K562 (cell line): ENCODE results near the gene CASKIN1. TPM values are rescaled to one million over a fixed set of nuclear protein-coding genes. Genes with fewer than 3 reads are reported as not detected.

Experiments
- ATF7 ChIP-seq: fragments of 450-650 bp; IDR thresholded peaks from 2 replicates; pipeline ENCODE4 v1.7.1; 2014; ENCODE audit warnings: mild to moderate bottlenecking, moderate library complexity
- C11orf30 ChIP-seq: fragments of 450-650 bp; IDR thresholded peaks from 2 replicates; pipeline ENCODE4 v1.6.1; 2016; ENCODE audit warnings: low read depth, mild to moderate bottlenecking
- FOXK1 ChIP-seq: sonication (generic); formaldehyde crosslinking; IDR thresholded peaks from 2 replicates; pipeline ENCODE4 v1.8.0; 2022; ENCODE audit warnings: missing genetic modification reagents, mild to moderate bottlenecking, borderline replicate concordance
- JUN ChIP-seq, 2 experiments: sonication (generic) in 1 of 2; formaldehyde crosslinking in 1 of 2; IDR thresholded peaks; 2 replicates each; pipeline versions ENCODE4 v1.6.1 to v1.8.0; 2012 to 2022; ENCODE audit warnings: borderline replicate concordance in 2 of 2, mild to moderate bottlenecking in 2 of 2, improper control_type of control experiment in 1 of 2, low read depth in 1 of 2, low read length in 1 of 2, missing genetic modification reagents in 1 of 2
- MAFK ChIP-seq: IDR thresholded peaks from 2 replicates; pipeline ENCODE4 v1.6.1; 2011; ENCODE audit warnings: low read length, improper control_type of control experiment
- MYC ChIP-seq, 2 experiments: fragments of 250-450 bp in 1 of 2; sonication (Bioruptor Pico) in 1 of 2; IDR thresholded peaks; 2 replicates each; pipeline versions ENCODE4 v1.5.1 to v1.6.1; 2012 to 2021; ENCODE audit warnings: low read depth in 2 of 2, borderline replicate concordance in 1 of 2, improper control_type of control experiment in 1 of 2, low read length in 1 of 2, mild to moderate bottlenecking in 1 of 2, moderate library complexity in 1 of 2
- NONO ChIP-seq, 2 experiments: fragments of 200-400 bp in 1 of 2; fragments of 450-650 bp in 1 of 2; formaldehyde crosslinking in 1 of 2; IDR thresholded peaks; 2 replicates each; pipeline ENCODE4 v1.6.1; 2017; ENCODE audit warnings: low read depth in 2 of 2, mild to moderate bottlenecking in 2 of 2, moderate library complexity in 2 of 2, low read length in 1 of 2
- NR2C2 ChIP-seq, 2 experiments: fragments of 200-800 bp in 1 of 2; sonication (Bioruptor generic) in 1 of 2; sonication (generic) in 1 of 2; formaldehyde crosslinking in 1 of 2; IDR thresholded peaks; 2 replicates each; pipeline versions ENCODE4 v1.6.1 to v1.8.0; 2016 to 2022; ENCODE audit warnings: mild to moderate bottlenecking in 1 of 2, missing compliant biosample characterization in 1 of 2, missing genetic modification characterization in 1 of 2, missing genetic modification reagents in 1 of 2
- NR4A1 ChIP-seq, 2 experiments: fragments of 250-450 bp in 1 of 2; fragments of 450-650 bp in 1 of 2; sonication (Bioruptor Pico) in 1 of 2; IDR thresholded peaks; 2 replicates each; pipeline versions ENCODE4 v1.4.0 to v1.6.1; 2016 to 2020; ENCODE audit warnings: mild to moderate bottlenecking in 2 of 2, missing compliant biosample characterization in 1 of 2, missing genetic modification characterization in 1 of 2, moderate library complexity in 1 of 2
- SUPT5H ChIP-seq: fragments of 450-650 bp; IDR thresholded peaks from 2 replicates; pipeline ENCODE4 v1.6.1; 2016
- TEAD2 ChIP-seq: fragments of 450-650 bp; IDR thresholded peaks from 2 replicates; pipeline ENCODE4 v1.6.1; 2016; ENCODE audit warnings: missing genetic modification characterization, control low read depth, missing compliant biosample characterization
- polyA plus RNA-seq, 8 experiments: library from polyadenylated mRNA; depleted of rRNA in 4 of 8; stranded (reverse) in 5 of 8; unstranded in 3 of 8; fragments of >200 nt; fragmentation: Nextera tagmentation in 2 of 8; fragmentation: Illumina TruSeq in 1 of 8; extraction: Ambion mirVana in 2 of 8; extraction: Trizol in 1 of 8; gene quantifications; 2 replicates each; pipeline versions ENCODE4 v1.2.1 to v1.2.3, GENCODE V29; 2011 to 2014; ENCODE audit warnings: inconsistent platforms in 1 of 8, missing spikeins in 1 of 8
- total RNA-seq, 7 experiments: library from RNA; depleted of rRNA in 6 of 7; stranded (reverse); fragments of >200 nt in 6 of 7; fragmentation: Illumina TruSeq in 2 of 7; extraction: Trizol in 2 of 7; gene quantifications; 2 replicates each; pipeline versions ENCODE4 v1.2.1 to v1.2.3, GENCODE V29; 2011 to 2021; ENCODE audit warnings: low replicate concordance in 1 of 7
- TF ChIP-seq, protein P1 (sequence below): fragments of 450-650 bp; IDR thresholded peaks from 2 replicates; pipeline ENCODE4 v1.6.1; 2018; ENCODE audit not compliant: partially characterized antibody
- TF ChIP-seq, protein P2 (sequence below): sonication (generic); formaldehyde crosslinking; IDR thresholded peaks from 2 replicates; pipeline ENCODE4 v1.8.0; 2022; ENCODE audit warnings: mild to moderate bottlenecking, missing genetic modification reagents
- TF ChIP-seq, protein P3 (sequence below): fragments of 450-650 bp; IDR thresholded peaks from 2 replicates; pipeline ENCODE4 v1.6.1; 2017; ENCODE audit warnings: antibody characterized with exemption
- TF ChIP-seq, protein P4 (sequence below): fragments of 450-650 bp; formaldehyde crosslinking; IDR thresholded peaks from 2 replicates; pipeline ENCODE4 v1.4.0; 2022; ENCODE audit warnings: missing genetic modification characterization

CASKIN1 gene
- total and polyA plus RNA-seq, 9 of the 15 experiments (the other 6 are each of a cell fraction or from before 2014, with no cell fraction given), result 0.15 to 4.5 (median 1.5) TPM; not detected in 2

DNA sequence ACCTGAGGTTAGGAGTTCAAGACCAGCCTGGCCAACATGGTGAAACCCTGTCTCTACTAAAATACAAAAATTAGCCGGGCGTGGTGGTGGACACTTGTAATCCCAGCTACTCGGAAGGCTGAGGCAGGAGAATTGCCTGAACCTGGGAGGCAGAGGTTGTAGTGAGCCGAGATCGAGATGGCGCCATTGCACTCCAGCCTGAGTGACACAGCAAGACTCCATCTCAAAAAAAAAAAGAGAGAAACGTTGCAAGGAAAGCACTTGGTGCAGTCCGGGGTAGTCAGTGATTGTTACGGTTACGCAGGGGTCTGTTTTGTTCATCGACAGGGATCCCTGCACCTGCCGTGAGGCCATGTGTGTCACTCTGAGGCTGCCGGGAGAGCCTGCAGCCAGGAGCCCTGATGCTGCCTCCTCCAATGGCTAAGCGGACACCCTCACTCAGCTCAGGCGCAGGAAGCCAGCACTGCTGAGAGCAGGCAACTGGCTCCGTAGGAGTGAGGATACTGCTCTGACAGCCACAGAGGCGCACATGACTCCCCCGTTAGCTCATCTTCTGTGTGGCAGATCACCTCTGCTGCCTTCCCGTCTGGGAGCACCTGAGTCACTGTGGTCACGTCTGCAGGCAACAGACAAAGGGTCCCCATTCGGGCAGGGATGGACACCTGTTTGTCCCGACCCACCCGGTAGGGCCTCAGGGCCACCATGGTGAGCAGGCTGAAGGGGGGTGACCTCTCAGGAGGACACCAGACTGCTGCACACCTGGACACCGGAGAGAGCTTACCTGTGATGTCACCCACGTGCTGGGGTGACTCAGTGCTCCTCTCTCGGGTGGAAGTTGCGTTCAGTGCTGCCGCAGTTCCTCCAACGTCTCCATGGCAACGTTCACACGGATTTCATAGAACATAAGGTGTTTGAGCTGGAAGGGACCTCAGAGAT lies 53.2 kb downstream of the CASKIN1 start (continued):
- TF ChIP-seq, protein P1, sequence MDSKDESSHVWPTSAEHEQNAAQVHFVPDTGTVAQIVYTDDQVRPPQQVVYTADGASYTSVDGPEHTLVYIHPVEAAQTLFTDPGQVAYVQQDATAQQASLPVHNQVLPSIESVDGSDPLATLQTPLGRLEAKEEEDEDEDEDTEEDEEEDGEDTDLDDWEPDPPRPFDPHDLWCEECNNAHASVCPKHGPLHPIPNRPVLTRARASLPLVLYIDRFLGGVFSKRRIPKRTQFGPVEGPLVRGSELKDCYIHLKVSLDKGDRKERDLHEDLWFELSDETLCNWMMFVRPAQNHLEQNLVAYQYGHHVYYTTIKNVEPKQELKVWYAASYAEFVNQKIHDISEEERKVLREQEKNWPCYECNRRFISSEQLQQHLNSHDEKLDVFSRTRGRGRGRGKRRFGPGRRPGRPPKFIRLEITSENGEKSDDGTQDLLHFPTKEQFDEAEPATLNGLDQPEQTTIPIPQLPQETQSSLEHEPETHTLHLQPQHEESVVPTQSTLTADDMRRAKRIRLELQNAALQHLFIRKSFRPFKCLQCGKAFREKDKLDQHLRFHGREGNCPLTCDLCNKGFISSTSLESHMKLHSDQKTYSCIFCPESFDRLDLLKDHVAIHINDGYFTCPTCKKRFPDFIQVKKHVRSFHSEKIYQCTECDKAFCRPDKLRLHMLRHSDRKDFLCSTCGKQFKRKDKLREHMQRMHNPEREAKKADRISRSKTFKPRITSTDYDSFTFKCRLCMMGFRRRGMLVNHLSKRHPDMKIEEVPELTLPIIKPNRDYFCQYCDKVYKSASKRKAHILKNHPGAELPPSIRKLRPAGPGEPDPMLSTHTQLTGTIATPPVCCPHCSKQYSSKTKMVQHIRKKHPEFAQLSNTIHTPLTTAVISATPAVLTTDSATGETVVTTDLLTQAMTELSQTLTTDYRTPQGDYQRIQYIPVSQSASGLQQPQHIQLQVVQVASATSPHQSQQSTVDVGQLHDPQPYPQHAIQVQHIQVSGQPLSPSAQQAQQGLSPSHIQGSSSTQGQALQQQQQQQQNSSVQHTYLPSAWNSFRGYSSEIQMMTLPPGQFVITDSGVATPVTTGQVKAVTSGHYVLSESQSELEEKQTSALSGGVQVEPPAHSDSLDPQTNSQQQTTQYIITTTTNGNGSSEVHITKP, result peak; percentile 44
- TF ChIP-seq SUPT5H (no peak), TEAD2 (tag) (no peak), ATF7 (no peak), FOXK1 (CRISPR knock-in tag) (no peak), NR4A1 (CRISPR knock-in tag; IDR thresholded peaks at IDR 0.05) (no peak), NR4A1 (tag; IDR thresholded peaks at IDR 0.05) (no peak), MAFK (no peak), NR2C2 (CRISPR knock-in tag; IDR thresholded peaks at IDR 0.05) (no peak), NR2C2 (tag; IDR thresholded peaks at IDR 0.05) (no peak), NONO (IDR thresholded peaks at IDR 0.05; ENCODE audit: low read depth in 2 of 2, low read length in 1 of 2) (no peak), MYC (IDR thresholded peaks at IDR 0.05; ENCODE audit: low read depth, low read length) (no peak), MYC (CRISPR knock-in tag; IDR thresholded peaks at IDR 0.05; ENCODE audit: borderline replicate concordance, low read depth) (no peak), JUN (IDR thresholded peaks at IDR 0.05; ENCODE audit: borderline replicate concordance, low read depth, low read length) (0 out of 2 replicates have a peak, but pooled peaks have one; percentile 23), JUN (CRISPR knock-in tag; IDR thresholded peaks at IDR 0.05; ENCODE audit: borderline replicate concordance) (no peak), C11orf30 (0 out of 2 replicates have a peak, but pooled peaks have one; percentile 12)
- TF ChIP-seq, protein P2, sequence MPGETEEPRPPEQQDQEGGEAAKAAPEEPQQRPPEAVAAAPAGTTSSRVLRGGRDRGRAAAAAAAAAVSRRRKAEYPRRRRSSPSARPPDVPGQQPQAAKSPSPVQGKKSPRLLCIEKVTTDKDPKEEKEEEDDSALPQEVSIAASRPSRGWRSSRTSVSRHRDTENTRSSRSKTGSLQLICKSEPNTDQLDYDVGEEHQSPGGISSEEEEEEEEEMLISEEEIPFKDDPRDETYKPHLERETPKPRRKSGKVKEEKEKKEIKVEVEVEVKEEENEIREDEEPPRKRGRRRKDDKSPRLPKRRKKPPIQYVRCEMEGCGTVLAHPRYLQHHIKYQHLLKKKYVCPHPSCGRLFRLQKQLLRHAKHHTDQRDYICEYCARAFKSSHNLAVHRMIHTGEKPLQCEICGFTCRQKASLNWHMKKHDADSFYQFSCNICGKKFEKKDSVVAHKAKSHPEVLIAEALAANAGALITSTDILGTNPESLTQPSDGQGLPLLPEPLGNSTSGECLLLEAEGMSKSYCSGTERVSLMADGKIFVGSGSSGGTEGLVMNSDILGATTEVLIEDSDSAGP (CRISPR knock-in tag), result no peak
- TF ChIP-seq, protein P3, sequence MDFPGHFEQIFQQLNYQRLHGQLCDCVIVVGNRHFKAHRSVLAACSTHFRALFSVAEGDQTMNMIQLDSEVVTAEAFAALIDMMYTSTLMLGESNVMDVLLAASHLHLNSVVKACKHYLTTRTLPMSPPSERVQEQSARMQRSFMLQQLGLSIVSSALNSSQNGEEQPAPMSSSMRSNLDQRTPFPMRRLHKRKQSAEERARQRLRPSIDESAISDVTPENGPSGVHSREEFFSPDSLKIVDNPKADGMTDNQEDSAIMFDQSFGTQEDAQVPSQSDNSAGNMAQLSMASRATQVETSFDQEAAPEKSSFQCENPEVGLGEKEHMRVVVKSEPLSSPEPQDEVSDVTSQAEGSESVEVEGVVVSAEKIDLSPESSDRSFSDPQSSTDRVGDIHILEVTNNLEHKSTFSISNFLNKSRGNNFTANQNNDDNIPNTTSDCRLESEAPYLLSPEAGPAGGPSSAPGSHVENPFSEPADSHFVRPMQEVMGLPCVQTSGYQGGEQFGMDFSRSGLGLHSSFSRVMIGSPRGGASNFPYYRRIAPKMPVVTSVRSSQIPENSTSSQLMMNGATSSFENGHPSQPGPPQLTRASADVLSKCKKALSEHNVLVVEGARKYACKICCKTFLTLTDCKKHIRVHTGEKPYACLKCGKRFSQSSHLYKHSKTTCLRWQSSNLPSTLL, result no peak
- TF ChIP-seq, protein P4, sequence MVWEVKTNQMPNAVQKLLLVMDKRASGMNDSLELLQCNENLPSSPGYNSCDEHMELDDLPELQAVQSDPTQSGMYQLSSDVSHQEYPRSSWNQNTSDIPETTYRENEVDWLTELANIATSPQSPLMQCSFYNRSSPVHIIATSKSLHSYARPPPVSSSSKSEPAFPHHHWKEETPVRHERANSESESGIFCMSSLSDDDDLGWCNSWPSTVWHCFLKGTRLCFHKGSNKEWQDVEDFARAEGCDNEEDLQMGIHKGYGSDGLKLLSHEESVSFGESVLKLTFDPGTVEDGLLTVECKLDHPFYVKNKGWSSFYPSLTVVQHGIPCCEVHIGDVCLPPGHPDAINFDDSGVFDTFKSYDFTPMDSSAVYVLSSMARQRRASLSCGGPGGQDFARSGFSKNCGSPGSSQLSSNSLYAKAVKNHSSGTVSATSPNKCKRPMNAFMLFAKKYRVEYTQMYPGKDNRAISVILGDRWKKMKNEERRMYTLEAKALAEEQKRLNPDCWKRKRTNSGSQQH, result no peak
